ENCODE measurements around the gene FAM90A1.
"Not testable (repeated sequence)": the region's sequence is repeated elsewhere in the genome, so short reads cannot be mapped to it uniquely, and the experiment has no call there.

DNA sequence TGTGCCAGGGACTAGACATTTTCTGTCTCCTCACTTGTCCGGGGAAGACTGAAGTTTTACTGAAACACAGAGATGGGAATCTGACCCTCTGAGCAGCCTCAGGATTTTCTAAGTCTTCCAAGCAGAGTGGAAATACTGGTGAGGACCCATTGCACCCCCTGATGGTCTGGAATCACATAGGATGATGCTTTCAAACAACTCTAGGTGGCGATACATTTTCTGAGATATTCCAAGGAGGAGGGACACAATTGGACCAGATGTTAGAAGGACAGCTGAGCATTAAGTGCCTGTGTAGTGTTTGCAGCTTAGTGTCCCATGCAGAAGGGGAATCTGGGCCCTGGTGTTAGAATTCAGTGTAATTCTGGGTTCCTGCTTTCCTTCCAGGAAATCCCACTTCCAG, 39.3 kb downstream of the FAM90A1 start:
- TF ChIP-seq NFYB (CRISPR knock-in tag; conservative IDR thresholded peaks at IDR 0.05; ENCODE audit: low read depth); E2F5 (CRISPR knock-in tag; IDR thresholded peaks at IDR 0.05); GABPB1 (CRISPR knock-in tag; IDR thresholded peaks at IDR 0.05); ETV6 (CRISPR knock-in tag; IDR thresholded peaks at IDR 0.05); ATF3 (CRISPR knock-in tag; conservative IDR thresholded peaks at IDR 0.05); USF2 (CRISPR knock-in tag; IDR thresholded peaks at IDR 0.05); E2F1 (CRISPR knock-in tag; IDR thresholded peaks at IDR 0.05); NR2C2 (CRISPR knock-in tag; IDR thresholded peaks at IDR 0.05); FOXK1 (CRISPR knock-in tag; IDR thresholded peaks at IDR 0.05); JUN (CRISPR knock-in tag; IDR thresholded peaks at IDR 0.05): not testable (repeated sequence)
- TF ChIP-seq, protein P1, sequence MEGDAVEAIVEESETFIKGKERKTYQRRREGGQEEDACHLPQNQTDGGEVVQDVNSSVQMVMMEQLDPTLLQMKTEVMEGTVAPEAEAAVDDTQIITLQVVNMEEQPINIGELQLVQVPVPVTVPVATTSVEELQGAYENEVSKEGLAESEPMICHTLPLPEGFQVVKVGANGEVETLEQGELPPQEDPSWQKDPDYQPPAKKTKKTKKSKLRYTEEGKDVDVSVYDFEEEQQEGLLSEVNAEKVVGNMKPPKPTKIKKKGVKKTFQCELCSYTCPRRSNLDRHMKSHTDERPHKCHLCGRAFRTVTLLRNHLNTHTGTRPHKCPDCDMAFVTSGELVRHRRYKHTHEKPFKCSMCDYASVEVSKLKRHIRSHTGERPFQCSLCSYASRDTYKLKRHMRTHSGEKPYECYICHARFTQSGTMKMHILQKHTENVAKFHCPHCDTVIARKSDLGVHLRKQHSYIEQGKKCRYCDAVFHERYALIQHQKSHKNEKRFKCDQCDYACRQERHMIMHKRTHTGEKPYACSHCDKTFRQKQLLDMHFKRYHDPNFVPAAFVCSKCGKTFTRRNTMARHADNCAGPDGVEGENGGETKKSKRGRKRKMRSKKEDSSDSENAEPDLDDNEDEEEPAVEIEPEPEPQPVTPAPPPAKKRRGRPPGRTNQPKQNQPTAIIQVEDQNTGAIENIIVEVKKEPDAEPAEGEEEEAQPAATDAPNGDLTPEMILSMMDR (IDR thresholded peaks at IDR 0.05): not testable (repeated sequence)
- TF ChIP-seq, protein P2, sequence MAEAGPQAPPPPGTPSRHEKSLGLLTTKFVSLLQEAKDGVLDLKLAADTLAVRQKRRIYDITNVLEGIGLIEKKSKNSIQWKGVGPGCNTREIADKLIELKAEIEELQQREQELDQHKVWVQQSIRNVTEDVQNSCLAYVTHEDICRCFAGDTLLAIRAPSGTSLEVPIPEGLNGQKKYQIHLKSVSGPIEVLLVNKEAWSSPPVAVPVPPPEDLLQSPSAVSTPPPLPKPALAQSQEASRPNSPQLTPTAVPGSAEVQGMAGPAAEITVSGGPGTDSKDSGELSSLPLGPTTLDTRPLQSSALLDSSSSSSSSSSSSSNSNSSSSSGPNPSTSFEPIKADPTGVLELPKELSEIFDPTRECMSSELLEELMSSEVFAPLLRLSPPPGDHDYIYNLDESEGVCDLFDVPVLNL (CRISPR knock-in tag; IDR thresholded peaks at IDR 0.05; ENCODE audit: borderline replicate concordance, low read depth): not testable (repeated sequence)
- TF ChIP-seq, protein P3, sequence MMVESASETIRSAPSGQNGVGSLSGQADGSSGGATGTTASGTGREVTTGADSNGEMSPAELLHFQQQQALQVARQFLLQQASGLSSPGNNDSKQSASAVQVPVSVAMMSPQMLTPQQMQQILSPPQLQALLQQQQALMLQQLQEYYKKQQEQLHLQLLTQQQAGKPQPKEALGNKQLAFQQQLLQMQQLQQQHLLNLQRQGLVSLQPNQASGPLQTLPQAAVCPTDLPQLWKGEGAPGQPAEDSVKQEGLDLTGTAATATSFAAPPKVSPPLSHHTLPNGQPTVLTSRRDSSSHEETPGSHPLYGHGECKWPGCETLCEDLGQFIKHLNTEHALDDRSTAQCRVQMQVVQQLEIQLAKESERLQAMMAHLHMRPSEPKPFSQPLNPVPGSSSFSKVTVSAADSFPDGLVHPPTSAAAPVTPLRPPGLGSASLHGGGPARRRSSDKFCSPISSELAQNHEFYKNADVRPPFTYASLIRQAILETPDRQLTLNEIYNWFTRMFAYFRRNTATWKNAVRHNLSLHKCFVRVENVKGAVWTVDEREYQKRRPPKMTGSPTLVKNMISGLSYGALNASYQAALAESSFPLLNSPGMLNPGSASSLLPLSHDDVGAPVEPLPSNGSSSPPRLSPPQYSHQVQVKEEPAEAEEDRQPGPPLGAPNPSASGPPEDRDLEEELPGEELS (CRISPR knock-in tag; IDR thresholded peaks at IDR 0.05): not testable (repeated sequence)

Measured in WTC11 (cell line).